Gastroesophageal sphincter (tissue), 3 donors: ENCODE results near the gene ANK3.

ENCODE experiments used
- CTCF ChIP-seq, 4 experiments: fragments of 200-600 bp in 2 of 4; fragments of 450-650 bp in 2 of 4; sonication (generic) in 1 of 4; IDR thresholded peaks; one replicate each; pipeline ENCODE4 v1.5.1; 2017 to 2019; ENCODE audit warnings: antibody characterized with exemption in 4 of 4, mild to moderate bottlenecking in 2 of 4, moderate library complexity in 2 of 4
- EP300 ChIP-seq: sonication (generic); formaldehyde crosslinking; IDR thresholded peaks from one replicate; pipeline ENCODE4 v1.6.1; 2017; ENCODE audit warnings: antibody characterized with exemption, mild to moderate bottlenecking
- POLR2A ChIP-seq, 2 donors: fragments of 450-650 bp; IDR thresholded peaks; one replicate each; pipeline ENCODE4 v1.6.1; 2017; ENCODE audit warnings: antibody characterized with exemption in 2 of 2, mild to moderate bottlenecking in 2 of 2, moderate library complexity in 1 of 2
- POLR2AphosphoS5 ChIP-seq: sonication (generic); formaldehyde crosslinking; IDR thresholded peaks from one replicate; pipeline ENCODE4 v1.6.1; 2017; ENCODE audit warnings: antibody characterized with exemption

GRCh38 chr10:60425392-60426110 lies 35.9 kb upstream of the ANK3 start:
- no peak for TF ChIP-seq CTCF (IDR thresholded peaks at IDR 0.05)
- TF ChIP-seq POLR2A (IDR thresholded peaks at IDR 0.05) = no peak
- TF ChIP-seq EP300 = no peak
- TF ChIP-seq POLR2AphosphoS5 = no peak
